HG03457 (cell line): ENCODE results near the gene NUDT19.
"Not testable (repeated sequence)": the region's sequence is repeated elsewhere in the genome, so short reads cannot be mapped to it uniquely, and the experiment has no call there.

Experiments
- ATAC-seq: cut with Tn5 transposase; IDR thresholded peaks from one replicate; pipeline ENCODE4 v1.9.1; 2021; ENCODE audit warnings: moderate number of reproducible peaks; ENCODE audit not compliant: unreplicated experiment

Gene NUDT19

DNA sequence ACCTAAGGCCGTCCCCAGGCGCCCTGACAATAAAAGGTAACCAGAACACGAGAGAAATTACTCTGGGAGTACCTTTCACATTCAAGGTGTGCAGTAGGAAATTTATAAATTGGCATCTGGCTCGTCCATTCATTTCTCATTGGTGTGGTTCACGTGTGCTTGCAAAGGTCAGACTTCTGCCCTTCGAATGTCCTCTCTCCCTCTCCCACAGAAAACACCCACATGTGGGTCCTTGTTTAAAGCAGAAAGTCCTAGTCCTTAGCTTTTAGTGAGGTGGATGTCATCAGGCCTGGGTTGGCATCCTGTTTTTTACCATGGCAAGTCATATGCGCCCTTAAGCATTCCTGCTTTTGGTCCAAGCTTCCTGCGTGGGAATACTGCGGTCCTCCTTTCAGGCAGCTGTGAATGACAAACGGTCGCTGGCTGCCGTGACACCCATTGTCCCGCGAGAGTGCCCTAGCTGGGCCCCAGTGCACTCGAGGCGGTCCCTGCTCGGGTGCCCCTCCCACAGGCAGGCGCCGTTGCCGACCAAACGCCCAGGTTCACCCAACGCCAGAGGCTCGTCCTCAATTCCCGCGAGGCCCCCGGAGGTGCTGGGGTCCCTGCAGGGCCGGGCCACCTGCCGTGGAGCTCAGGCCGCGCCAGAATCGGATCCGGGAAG lies at the start of gene NUDT19:
TSS of gene NUDT19 (plus strand) at position 531 of the 661 bp plus-strand sequence. CDS start 140 bp downstream, outside the sequence.
- peak; percentile 85 for ATAC-seq

DNA sequence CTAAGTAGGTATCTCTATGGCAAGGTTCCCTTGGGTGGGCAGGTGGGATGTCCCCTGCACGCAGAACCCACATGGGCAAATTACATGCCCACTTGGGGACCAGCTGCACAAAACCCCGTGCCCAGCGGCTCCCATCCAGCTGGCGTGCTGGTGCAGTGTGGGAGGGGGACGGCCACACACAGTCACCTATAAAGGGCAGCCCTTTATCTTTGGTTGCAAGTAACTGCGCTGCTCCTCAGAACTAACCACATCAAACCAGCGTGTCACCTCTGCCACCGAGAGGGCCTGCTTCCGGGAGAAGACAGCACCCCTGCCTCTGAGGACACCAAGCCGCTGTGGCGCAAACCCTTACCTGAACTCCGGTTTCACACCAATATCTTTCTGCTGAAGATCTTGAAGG lies 48.9 kb upstream of the NUDT19 start:
- ATAC-seq = no peak

DNA sequence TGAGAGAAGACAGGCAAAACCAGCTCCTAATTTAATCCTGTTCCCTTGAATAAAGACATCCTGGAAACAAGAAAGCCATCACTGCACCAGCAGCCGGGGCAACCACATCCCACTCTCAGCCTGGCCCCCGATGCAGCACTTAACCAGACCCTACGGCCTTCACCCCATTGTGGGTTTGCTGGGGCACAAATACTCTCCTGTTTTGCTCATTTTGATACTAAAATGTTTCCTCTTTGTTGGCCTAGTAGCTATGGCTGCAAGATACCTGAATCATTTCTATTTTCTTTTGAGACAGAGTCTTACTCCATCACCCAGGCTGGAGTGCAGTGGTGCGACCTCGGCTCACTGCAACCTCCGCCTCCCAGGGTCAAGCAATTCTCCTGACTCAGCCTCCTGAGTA lies 45.1 kb upstream of the NUDT19 start:
- no peak for ATAC-seq

DNA sequence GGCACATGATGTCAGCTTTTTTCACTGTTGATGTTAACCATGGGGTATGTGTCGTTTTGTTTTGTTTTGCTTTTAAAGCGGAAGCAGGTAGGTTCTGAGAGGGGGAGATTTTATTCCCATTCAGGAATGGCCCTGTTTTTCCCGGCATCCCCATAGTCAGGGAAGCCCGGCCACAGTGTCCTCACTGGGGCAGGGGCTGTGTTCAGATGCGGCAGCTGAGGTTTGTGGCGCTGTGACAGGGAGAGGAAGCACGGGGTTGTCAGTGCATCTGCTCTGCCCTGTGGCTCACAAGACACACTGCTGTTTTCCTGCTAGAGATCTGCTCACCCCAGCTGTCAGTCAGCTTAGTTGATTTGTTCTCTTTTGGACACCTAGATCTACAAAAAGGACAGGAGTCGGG lies 44.3 kb upstream of the NUDT19 start:
- ATAC-seq = no peak

DNA sequence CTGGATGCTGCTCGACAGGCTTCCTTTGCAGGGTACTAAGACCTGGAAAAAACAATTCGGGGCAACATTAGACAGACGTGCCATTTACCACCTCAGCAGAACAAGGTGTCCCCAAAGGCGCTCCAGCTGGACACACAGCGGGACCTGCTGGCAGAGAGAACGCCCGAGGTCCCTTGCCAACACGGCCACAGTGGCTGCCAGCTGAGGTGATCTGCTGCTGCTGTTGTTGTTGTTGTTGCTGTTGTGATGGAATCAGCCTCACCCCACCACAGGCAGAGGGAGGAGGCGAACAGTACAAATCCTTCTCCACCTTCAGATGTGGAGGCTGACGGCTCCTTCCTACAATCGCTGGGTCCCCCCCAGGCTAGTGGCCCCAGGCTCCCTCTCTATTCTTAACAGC lies 41.9 kb upstream of the NUDT19 start:
- no peak for ATAC-seq

DNA sequence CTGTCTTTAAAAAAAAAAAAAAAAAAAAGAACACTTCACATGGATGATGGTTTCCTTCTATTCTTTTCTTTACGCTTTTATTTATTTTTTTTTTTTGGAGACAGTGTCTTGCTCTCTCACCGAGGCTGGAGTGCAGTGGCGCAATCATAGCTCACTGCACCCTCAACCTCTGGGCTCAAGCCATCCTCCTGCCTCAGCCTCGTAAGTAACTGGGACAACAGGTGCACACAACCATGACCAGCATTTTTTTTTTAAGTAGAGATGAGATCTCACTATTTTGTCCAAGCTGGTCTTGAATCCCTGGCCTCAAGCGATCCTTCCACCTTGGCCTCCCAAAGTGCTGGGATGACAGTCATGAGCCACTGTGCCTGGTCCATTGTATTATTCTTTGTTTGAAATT lies 41.0 kb upstream of the NUDT19 start:
- ATAC-seq = no peak

DNA sequence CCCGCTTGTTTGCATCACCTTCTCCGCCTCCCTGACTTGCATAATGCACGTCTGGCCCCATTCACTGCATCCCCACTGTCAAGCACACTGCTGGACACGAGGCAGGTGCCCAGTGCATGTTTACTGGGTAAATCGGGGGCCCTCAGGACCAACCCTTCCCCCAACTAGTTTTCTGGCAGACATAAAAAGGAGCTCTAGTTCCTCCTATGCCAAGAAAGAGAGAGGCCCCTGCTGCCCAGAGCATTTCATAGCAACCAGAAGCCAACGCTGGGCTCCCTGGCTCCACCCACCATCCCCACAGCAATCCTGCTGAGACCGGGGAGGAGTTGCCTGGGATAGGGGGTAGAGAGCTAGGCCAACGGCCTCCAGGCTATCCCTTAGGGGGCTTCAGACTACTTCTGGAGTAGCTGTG lies 39.9 kb upstream of the NUDT19 start:
- ATAC-seq = no peak

DNA sequence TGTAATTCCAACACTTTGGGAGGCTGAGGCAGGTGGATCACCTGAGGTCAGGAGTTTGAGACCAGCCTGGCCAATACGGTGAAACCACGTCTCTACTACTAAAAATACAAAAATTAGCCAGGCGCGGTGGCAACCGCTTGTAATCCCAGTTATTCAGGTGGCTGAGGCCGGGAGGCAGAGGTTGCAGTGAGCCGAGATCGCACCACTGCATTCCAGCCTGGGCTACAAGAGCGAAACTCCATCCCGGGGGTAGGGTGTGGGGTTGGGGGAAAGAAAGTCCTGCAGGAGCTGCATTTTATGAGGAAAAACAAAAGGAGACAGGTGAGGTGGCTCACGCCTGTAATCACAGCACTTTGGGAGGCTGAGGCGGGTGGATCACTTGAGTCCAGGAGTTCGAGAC lies 39.3 kb upstream of the NUDT19 start:
- ATAC-seq = not testable (repeated sequence)

DNA sequence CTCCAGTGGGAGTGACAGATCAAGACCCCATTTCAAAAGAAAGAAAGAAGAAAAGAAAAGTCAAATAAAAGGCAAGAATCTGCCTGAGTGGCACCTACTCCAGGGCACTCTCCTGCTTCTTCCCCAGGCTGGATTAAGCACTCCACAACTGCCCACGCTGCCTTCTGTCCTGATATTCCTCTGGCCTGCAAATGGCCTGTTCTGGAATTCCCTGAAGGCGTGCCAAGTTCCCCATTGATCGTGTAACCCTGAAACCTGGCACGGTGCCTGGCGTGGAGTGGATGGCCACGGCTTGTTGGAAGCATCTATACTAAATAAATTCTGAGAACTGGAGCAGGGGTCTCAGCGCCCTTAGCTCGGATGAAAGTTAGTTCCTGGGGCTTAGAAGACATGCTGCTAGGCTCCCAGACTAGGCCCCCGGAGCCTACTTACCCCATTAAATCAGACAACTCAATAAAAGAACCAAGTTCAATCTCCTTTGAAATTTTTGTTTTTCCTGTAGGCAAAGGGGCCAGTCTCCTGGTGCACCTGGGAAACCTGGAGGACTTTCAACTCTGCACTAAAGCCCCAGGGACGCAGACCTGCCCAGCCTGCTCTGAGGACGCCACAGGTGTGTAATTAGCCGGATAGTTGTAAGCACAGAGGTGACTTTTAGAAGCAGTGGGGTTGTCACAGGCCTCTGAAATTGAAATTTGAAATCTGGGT lies 38.6 kb upstream of the NUDT19 start:
- no peak for ATAC-seq

DNA sequence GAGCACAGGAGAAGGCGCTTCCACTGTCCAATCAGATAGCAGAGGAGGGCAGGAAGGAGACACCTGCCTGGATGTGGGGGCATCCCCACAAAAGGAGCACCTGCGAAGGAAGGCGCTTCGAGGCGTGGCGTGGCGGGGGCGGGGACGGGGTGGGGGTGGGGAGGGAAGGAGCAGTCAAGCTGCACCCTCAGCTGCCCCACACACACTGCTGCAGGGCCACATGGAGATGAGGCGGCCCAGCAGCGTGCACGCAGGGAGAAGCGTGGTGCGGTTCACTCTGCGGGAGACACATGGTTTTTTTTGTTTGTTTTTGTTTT lies 38.1 kb upstream of the NUDT19 start:
- ATAC-seq = no peak

DNA sequence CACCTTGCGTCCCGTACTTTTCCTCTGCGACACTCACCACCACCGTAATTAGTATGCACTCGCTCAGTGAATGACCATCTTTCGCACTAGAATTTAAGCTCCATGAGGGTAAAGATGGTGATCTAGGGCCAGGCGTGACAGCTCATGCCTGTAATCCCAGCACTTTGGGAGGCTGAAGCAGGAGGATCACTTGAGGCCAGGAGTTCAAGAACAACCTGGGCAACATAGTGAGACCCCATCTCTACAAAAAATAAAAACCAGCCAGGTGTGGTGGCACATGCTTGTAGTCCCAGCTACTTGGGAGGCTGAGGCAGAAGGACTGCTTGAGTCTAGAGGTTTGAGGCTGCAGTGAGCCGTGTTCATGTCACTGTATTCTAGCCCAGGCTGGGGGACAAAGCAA lies 35.2 kb upstream of the NUDT19 start:
- ATAC-seq = not testable (repeated sequence)

DNA sequence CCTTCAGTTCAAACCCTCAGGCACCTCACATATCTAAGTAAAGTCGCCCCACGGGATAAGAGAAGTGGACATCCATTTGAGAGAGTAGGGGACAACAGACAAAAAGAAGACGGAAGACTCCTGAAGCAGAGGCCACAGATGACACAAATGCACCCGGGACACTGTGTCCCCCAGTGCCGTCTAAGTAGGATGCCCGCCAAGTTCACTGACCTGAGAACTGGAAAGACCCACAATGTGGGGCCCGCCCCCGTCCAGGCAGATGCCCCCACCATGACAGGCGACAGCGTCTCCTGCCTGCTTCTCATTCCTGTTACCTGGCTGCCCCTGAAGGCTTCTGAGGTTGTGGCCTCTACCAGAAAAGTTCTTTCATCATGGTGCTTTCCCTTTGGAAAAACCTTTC lies 33.5 kb upstream of the NUDT19 start:
- no peak for ATAC-seq

DNA sequence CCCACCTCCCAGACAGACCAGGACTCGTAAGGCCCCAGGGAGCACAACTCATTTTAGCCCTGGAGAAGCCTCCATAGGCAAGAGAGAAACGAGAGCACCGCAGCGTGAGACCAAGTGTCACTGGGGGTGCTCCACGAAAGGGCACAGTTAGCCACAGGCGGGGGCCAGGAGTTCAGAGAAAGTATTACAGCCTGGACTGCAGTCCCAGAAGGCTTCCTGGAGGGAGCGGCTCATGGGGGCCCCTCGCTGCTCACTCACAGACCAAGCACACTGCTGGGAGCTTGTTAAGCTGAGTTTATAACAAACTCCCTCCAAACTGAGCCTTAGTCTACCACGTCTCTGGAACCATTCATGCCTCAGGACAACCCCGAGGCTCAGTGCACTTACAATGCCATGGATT lies 33.1 kb upstream of the NUDT19 start:
- ATAC-seq = no peak

DNA sequence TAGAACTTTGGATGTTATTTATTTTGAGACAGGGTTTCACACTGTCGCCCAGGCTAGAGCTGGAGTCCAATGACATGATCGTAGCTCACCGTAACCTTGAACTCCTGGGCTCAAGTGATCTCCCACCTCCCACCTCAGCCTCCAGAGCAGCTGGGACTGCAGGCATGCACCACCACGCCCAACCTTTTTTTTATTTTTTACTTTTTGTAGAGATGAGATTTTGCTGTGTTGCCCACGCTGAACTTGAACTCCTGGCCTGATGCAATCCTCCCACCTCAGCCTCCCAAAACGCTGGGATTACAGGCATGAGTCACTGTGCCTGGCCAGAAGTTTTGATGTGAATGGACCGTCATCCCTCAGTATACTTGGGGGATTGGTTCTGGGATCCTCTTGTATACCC lies 30.3 kb upstream of the NUDT19 start:
- no peak for ATAC-seq

DNA sequence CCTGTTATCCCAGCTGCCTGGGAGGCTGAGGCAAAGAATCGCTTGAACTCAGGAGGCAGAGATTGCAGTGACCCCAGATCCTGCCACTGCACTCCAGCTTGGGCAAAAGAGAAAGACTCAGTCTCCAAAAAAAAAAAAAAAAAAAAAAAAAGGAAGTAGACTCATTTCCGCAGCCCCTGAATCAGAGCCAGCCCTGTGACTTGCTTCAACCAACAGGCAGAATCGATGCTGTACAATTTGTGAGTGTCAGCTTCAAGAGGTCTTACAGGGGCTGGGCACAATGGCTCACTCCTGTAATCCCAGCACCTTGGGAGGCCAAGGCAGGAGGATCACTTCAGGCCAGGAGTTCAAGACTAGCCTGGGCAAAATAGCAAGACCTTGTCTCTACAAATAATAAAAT lies 29.4 kb upstream of the NUDT19 start:
- no peak for ATAC-seq

DNA sequence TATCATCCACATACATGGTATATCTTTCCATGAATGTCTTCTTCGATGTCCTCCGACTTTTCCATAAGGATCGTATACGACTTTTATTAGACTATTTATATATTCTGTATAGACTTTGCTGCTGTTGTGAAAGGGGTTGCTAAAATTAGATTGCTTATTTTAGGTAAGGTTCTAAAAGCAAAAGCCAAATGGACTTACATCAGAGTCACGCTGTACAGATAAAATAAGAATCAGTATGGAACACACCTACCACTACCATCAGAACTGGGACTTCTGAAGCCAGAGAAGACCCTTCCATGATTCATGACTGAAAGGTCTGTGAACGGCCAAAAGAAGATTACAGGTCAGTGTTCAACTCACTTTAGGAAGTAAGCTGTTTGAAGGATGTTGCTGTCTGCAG lies 25.5 kb upstream of the NUDT19 start:
- no peak for ATAC-seq

DNA sequence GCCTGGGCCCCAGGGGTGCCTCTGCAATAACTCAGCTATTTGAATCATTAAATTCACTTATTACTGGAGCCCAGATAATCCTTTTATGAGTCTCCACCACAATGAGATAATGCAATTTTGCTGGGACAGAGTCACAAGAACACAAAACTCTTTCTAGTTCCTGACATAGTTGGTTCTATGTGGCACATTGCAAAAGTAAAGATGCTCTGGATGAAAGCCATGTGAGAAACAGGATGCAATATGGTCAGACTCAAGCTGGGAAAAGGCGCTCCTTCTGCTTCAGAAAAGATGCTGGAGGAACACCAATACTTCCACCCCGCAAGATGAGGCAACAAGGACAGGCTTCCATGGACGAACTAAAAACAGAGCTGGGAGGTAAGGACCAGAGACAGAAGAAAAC lies 22.3 kb upstream of the NUDT19 start:
- no peak for ATAC-seq

DNA sequence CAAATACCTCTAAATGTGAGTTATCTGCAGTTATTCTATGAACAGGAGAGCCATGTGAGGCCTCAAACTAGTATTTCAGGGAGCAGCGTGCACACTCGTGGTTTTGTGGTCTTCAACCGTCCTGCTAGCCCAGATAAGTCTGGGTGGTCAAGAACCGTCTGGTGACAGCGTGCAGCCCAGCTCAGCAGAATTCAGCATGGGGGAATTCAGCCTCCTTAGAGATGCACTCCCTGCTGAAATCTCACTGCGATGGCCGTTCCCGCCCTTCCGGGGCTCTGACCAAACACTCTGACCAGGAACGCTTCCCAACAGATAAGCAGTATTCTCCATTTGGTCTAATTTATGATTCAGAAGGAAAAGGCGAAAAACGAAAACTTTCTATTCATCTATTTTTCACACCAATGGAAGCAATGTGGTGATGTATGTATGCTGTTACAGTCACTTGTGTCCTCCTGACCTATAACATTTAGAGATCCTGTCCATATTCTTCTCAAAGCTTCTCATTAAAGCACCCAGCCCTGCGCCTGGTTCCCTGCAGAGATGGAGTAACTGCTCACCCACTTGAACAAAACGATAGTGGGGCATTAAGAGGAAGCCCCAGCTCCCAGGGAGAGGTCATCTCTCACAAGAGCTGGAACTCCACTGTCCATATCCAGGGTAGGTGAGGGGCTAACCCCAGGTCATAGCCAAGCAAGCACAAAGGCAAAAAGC lies 19.6 kb upstream of the NUDT19 start:
- no peak for ATAC-seq

DNA sequence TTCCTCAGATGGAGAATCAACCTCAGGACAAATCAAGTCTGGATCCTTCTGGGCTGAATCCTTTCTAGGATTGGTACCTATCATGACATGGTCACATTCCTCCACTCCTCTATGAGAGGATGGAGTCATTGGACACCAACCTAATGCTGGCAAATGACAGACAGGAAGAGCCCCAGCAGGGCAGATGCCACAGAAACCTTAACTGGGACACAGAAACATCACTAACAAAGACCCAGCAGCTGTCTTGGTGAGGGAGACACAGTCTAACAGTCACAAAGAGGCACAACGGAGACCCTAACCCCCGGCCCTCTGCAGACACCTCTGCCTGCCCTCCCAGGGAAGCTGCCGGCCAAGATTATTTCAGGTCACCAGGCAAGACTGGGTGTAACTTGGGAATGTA lies 18.8 kb upstream of the NUDT19 start:
- no peak for ATAC-seq

DNA sequence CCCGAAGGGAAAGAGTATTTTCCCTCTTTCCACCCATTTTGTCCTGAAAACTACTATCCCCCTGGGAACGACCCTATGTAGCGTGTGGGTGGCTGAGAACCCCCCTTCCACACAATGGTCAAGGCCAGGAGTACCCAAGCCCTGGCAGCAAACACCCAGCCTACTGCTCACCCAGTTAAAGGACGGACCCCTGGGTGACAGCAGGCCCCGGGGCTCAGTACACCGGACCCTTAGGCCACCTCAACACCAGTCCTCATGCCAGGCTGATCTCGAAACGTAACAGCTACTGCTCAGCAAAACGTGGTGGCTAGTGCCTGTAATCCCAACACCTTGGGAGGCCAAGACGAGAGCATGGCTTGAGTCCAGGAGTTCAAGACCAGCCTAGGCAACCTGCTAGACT lies 18.0 kb upstream of the NUDT19 start:
- ATAC-seq = no peak

DNA sequence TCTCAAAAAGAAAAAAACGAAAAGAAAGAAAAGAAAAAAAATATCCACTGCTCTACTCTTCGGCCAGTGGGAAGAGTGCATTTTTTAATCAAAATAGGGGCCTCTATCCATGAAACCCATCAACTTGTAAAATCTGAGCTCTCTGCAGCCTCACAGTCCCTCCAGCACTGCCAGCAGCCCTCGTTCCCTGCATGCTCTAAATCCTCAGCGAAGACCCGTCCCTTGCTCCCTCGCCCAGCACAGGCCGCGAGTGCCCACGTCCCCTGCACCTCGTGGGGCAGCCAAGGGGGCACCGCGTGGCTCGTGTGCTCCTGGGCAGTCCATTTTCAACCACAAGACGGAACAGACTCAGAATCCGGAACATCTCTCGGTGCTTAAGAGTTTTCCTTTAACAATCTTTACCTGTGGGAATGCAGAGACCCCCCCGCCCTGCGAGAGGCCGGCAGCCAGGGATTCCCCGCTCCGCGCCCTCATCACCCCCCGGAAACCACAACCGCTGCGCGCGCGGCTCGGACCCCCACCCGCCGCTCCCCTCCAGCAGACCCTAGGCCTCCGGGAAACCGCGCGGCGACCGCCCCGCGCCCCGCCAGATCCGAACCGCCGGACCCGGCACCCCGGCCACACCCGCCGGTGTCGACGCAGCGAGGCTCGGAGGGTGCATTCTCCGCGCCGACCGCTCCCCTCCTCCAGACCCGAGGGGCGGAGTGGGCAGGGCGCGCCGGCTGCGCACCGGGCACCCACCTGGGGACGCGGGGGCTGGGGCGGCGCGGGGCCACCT lies 17.3 kb upstream of the NUDT19 start:
- ATAC-seq = no peak
